ENCODE data around the gene ELF2.

GRCh38 chr4:139115226-139115625, 61.8 kb downstream of the ELF2 start:
- TF ChIP-seq CTCF (conservative IDR thresholded peaks at IDR 0.05; ENCODE audit: low read depth, low read length) (no peak), EZH2 (IDR thresholded peaks at IDR 0.05; ENCODE audit: borderline replicate concordance, low read depth, low read length, poor library complexity, severe bottlenecking) (no peak)
